CD14-positive monocyte (primary cell): Measurements from ENCODE around the gene KDM5C. TPM values are rescaled to one million over a fixed set of nuclear protein-coding genes. Genes with fewer than 3 reads are reported as not detected.

Experiments
- DNase-seq, 3 donors: peaks; one replicate each; pipeline ENCODE4 v3.0.0-alpha.2; 2011 to 2022
- H2AFZ ChIP-seq: 2 replicates; pipeline ENCODE4 v1.6.0; 2012; ENCODE audit warnings: mild to moderate bottlenecking, low read depth, low read length, inconsistent platforms; ENCODE audit not compliant: insufficient read depth, poor library complexity, severe bottlenecking
- H3K27ac ChIP-seq, 2 donors: 1 replicate in 1 of 2; 2 replicates in 1 of 2; pipeline ENCODE4 v1.5.1; 2012 to 2013; ENCODE audit warnings: low read length in 2 of 2, control low read depth in 1 of 2, inconsistent platforms in 1 of 2, low read depth in 1 of 2, mild to moderate bottlenecking in 1 of 2
- H3K27me3 ChIP-seq, 2 donors: one replicate each; pipeline versions ENCODE4 v1.6.0 to v1.6.1; 2011 to 2013; ENCODE audit warnings: low read length in 2 of 2; ENCODE audit not compliant: control insufficient read depth in 2 of 2, insufficient read depth in 2 of 2
- H3K36me3 ChIP-seq, 2 donors: replicated peaks in 1 of 2; 1 replicate in 1 of 2; 2 replicates in 1 of 2; pipeline versions ENCODE4 v1.5.1 to v1.6.1; 2012 to 2013; ENCODE audit warnings: low read length in 2 of 2, control low read depth in 1 of 2, inconsistent platforms in 1 of 2, mild to moderate bottlenecking in 1 of 2; ENCODE audit not compliant: insufficient read depth in 2 of 2, control insufficient read depth in 1 of 2
- H3K4me1 ChIP-seq, 2 donors: 1 replicate in 1 of 2; 2 replicates in 1 of 2; pipeline versions ENCODE4 v1.5.1 to v1.6.1; 2012 to 2013; ENCODE audit warnings: low read length in 2 of 2, control low read depth in 1 of 2, inconsistent platforms in 1 of 2, mild to moderate bottlenecking in 1 of 2, moderate library complexity in 1 of 2; ENCODE audit not compliant: insufficient read depth in 2 of 2, control insufficient read depth in 1 of 2
- H3K4me2 ChIP-seq: replicated peaks from 2 replicates; pipeline ENCODE3; 2012; ENCODE audit warnings: low read length, moderate library complexity, mild to moderate bottlenecking; ENCODE audit not compliant: poor library complexity, severe bottlenecking; ENCODE audit errors: extremely low read depth
- H3K4me3 ChIP-seq, 3 experiments: fragments of 200-600 bp in 1 of 3; sonication (generic) in 1 of 3; replicated peaks in 1 of 3; 1 replicate in 2 of 3; 2 replicates in 1 of 3; pipeline ENCODE4 v1.5.1; 2011 to 2013; ENCODE audit warnings: low read length in 3 of 3, mild to moderate bottlenecking in 3 of 3, control low read depth in 2 of 3, low read depth in 2 of 3, inconsistent platforms in 1 of 3, moderate library complexity in 1 of 3
- H3K79me2 ChIP-seq: 2 replicates; pipeline ENCODE4 v1.6.0; 2012; ENCODE audit warnings: mild to moderate bottlenecking, control low read depth, inconsistent platforms, low read length, moderate library complexity; ENCODE audit not compliant: insufficient read depth
- H3K9ac ChIP-seq: 2 replicates; pipeline ENCODE4 v1.6.0; 2017; ENCODE audit warnings: low read length, mild to moderate bottlenecking; ENCODE audit not compliant: insufficient read depth, poor library complexity, severe bottlenecking
- H3K9me3 ChIP-seq, 2 donors: replicated peaks in 1 of 2; 1 replicate in 1 of 2; 2 replicates in 1 of 2; pipeline versions ENCODE4 v1.5.1 to v1.6.1; 2012 to 2013; ENCODE audit warnings: low read length in 2 of 2, control low read depth in 1 of 2; ENCODE audit not compliant: control insufficient read depth in 1 of 2, insufficient read depth in 1 of 2
- H4K20me1 ChIP-seq: 2 replicates; pipeline ENCODE4 v1.6.0; 2012; ENCODE audit warnings: mild to moderate bottlenecking, low read length, control low read depth, moderate library complexity; ENCODE audit not compliant: insufficient read depth
- H3K27ac Mint-ChIP-seq, 7 donors: one replicate each; pipeline ENCODE4 v1.8.0; 2020; ENCODE audit warnings: mild to moderate bottlenecking in 7 of 7, mixed read lengths in 7 of 7, moderate library complexity in 6 of 7, inconsistent platforms in 2 of 7
- H3K27me3 Mint-ChIP-seq, 3 donors: one replicate each; pipeline ENCODE4 v1.8.0; 2021 to 2022; ENCODE audit warnings: low read depth in 3 of 3, mild to moderate bottlenecking in 3 of 3, mixed read lengths in 3 of 3, moderate library complexity in 3 of 3, inconsistent platforms in 1 of 3
- H3K36me3 Mint-ChIP-seq, 2 donors: one replicate each; pipeline ENCODE4 v1.8.0; 2020; ENCODE audit warnings: mixed read lengths in 2 of 2, inconsistent platforms in 1 of 2, mild to moderate bottlenecking in 1 of 2
- H3K4me1 Mint-ChIP-seq: one replicate; pipeline ENCODE4 v1.8.0; 2020; ENCODE audit warnings: mild to moderate bottlenecking, mixed read lengths
- H3K4me3 Mint-ChIP-seq, 2 donors: one replicate each; pipeline ENCODE4 v1.8.0; 2020; ENCODE audit warnings: mild to moderate bottlenecking in 2 of 2, mixed read lengths in 2 of 2, moderate library complexity in 1 of 2
- H3K9me3 Mint-ChIP-seq, 7 donors: one replicate each; pipeline ENCODE4 v1.8.0; 2020 to 2022; ENCODE audit warnings: mixed read lengths in 7 of 7, mild to moderate bottlenecking in 6 of 7, moderate library complexity in 6 of 7, inconsistent platforms in 2 of 7
- WGBS: methylation state at CpG from one replicate; pipeline ENCODE4 v1.1.5; 2013; ENCODE audit warnings: missing lambda C conversion rate; ENCODE audit not compliant: insufficient coverage; 5-methylcytosine and 5-hydroxymethylcytosine counted together
- intact Hi-C, 2 donors: fragments of 100-400 bp; cut with micrococcal nuclease; formaldehyde crosslinking; loops; one replicate each; pipeline versions ENCODE4 v1.15.0 to v1.15.1; 2023
- polyA plus RNA-seq, 3 donors: library from polyadenylated mRNA; depleted of rRNA in 1 of 3; unstranded in 2 of 3; stranded (reverse) in 1 of 3; fragments of 300-500 nt in 2 of 3; fragments of >200 nt in 1 of 3; fragmentation: Illumina TruSeq in 2 of 3; gene quantifications; 1 replicate in 2 of 3; 2 replicates in 1 of 3; pipeline ENCODE4 v1.2.3, GENCODE V29; 2012 to 2021
- TF ChIP-seq, protein P1 (sequence below): fragments of 200-600 bp; IDR thresholded peaks from one replicate; pipeline ENCODE4 v1.8.0; 2022; ENCODE audit warnings: antibody characterized with exemption, mild to moderate bottlenecking

KDM5C gene
- polyA plus RNA-seq, 3 donors = 13.3 to 93.6 (median 16.7) TPM

DNA sequence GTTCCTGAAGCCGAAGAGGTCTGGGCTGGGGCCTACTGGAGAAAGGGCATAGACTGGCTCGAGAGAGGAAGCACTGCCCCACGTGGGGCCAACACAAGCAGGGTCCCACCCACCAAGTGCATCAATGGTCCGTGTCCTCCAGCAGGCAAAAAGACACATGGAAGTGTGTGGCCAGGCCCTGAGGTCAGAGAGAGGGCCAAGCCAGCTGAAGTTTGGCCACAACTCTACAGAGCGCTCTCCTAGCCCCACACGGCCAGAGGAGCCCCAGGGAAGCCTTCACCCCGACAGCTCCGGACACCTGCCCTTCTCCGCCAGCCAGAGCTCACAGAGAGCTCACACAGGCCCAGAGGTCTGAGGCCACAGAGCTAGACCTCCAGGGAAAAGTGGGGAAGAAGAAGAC, 8.5 kb upstream of the KDM5C start:
- Mint-ChIP-seq H3K27ac (peak overlapping the region in 2 of 7 donors; percentile 15 to 25), H3K27me3 (peaks cover 3 to 46% (median 4%) of the 10 kb centered on the region in 3 donors), H3K4me3 (no peak overlapping the region), H3K4me1 (no peaks in the 10 kb centered on the region), H3K9me3 (peaks cover 0 to 9% (median 0%) of the 10 kb centered on the region in 7 donors), H3K36me3 (peaks cover 31 to 32% of the 10 kb centered on the region in 2 donors)
- intact Hi-C loops = no loop called here
- no peaks in the 10 kb centered on the region for H4K20me1 ChIP-seq
- WGBS = 92% methylated on average over 4 of the region's 9 CpGs
- H3K4me1 ChIP-seq = no peaks in the 10 kb centered on the region
- no peak overlapping the region for H3K4me2 ChIP-seq
- H2AFZ ChIP-seq = no peak overlapping the region
- no peaks in the 10 kb centered on the region for H3K79me2 ChIP-seq
- H3K27me3 ChIP-seq = no peaks in the 10 kb centered on the region
- H3K27ac ChIP-seq = no peak overlapping the region
- DNase-seq = no peak
- H3K4me3 ChIP-seq = no peak overlapping the region
- no peak overlapping the region for H3K9ac ChIP-seq
- no peaks in the 10 kb centered on the region for H3K9me3 ChIP-seq
- peaks cover 30 to 34% of the 10 kb centered on the region in 2 donors for H3K36me3 ChIP-seq
- TF ChIP-seq, protein P1, sequence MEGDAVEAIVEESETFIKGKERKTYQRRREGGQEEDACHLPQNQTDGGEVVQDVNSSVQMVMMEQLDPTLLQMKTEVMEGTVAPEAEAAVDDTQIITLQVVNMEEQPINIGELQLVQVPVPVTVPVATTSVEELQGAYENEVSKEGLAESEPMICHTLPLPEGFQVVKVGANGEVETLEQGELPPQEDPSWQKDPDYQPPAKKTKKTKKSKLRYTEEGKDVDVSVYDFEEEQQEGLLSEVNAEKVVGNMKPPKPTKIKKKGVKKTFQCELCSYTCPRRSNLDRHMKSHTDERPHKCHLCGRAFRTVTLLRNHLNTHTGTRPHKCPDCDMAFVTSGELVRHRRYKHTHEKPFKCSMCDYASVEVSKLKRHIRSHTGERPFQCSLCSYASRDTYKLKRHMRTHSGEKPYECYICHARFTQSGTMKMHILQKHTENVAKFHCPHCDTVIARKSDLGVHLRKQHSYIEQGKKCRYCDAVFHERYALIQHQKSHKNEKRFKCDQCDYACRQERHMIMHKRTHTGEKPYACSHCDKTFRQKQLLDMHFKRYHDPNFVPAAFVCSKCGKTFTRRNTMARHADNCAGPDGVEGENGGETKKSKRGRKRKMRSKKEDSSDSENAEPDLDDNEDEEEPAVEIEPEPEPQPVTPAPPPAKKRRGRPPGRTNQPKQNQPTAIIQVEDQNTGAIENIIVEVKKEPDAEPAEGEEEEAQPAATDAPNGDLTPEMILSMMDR = no peak

DNA sequence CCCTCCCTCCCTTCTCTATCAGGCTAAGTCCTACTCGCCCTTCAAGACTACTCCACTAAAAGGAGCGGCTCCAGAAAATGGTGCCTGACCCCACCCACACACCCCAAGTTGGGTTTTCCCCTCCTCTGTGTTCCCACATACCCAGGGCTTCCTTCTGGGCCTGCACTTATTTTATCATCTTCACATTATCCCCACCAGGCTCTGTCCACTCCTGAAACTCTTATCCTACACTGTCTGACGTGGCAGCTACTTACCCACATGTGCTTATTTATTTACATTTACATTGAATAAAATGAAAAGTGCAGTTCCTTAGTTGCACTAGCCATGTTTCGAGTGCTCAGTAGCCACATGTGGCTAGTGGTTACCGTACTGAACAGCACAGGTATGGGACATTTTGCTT, 5.1 kb upstream of the KDM5C start:
- Mint-ChIP-seq H3K4me1 (peaks cover 9% of the 10 kb centered on the region), H3K9me3 (peaks cover 0 to 6% (median 0%) of the 10 kb centered on the region in 7 donors), H3K27me3 (peaks cover 2 to 35% (median 3%) of the 10 kb centered on the region in 3 donors), H3K27ac (no peak overlapping the region), H3K36me3 (peaks cover 4 to 9% of the 10 kb centered on the region in 2 donors), H3K4me3 (no peak overlapping the region)
- peaks cover 17 to 19% of the 10 kb centered on the region in 2 donors for H3K4me1 ChIP-seq
- no peak overlapping the region for H3K9ac ChIP-seq
- H2AFZ ChIP-seq = no peak overlapping the region
- peaks cover under 1% of the 10 kb centered on the region in 2 donors for H3K36me3 ChIP-seq
- TF ChIP-seq, protein P1 = no peak
- no peaks in the 10 kb centered on the region for H3K9me3 ChIP-seq
- peaks cover 3% of the 10 kb centered on the region for H3K79me2 ChIP-seq
- DNase-seq = no peak
- no peak overlapping the region for H3K4me2 ChIP-seq
- no peak overlapping the region for H3K27ac ChIP-seq
- no peaks in the 10 kb centered on the region for H4K20me1 ChIP-seq
- no peaks in the 10 kb centered on the region for H3K27me3 ChIP-seq
- 95% methylated on average over 2 of the region's 5 CpGs for WGBS
- H3K4me3 ChIP-seq = no peak overlapping the region
- intact Hi-C loops = no loop called here
